PFSK-1 (cell line): Measurements from ENCODE around the gene FZD2.

Experiments
- FOXP2 ChIP-seq: optimal IDR thresholded peaks from 2 replicates; pipeline ENCODE3; 2011; ENCODE audit warnings: borderline replicate concordance, control low read depth, inconsistent platforms; ENCODE audit not compliant: insufficient read depth; ENCODE audit errors: extremely low read length, extremely low read depth
- POLR2AphosphoS5 ChIP-seq: IDR thresholded peaks from 2 replicates; pipeline ENCODE4 v1.6.1; 2012; ENCODE audit warnings: low read depth, mild to moderate bottlenecking, control low read depth, low read length, moderate library complexity
- SIN3A ChIP-seq: IDR thresholded peaks from 2 replicates; pipeline ENCODE4 v1.6.1; 2012; ENCODE audit warnings: mild to moderate bottlenecking, low read length, moderate library complexity, borderline replicate concordance; ENCODE audit not compliant: insufficient read depth
- TAF1 ChIP-seq: IDR thresholded peaks from 2 replicates; pipeline ENCODE4 v1.6.1; 2012; ENCODE audit warnings: low read length, control low read depth, borderline replicate concordance; ENCODE audit not compliant: insufficient read depth
- TF ChIP-seq, protein P1 (sequence below), 2 experiments: IDR thresholded peaks; 2 replicates each; pipeline versions ENCODE4 v1.6.1 to v1.8.0; 2011 to 2012; ENCODE audit warnings: low read depth in 2 of 2, low read length in 2 of 2, control low read depth in 1 of 2, inconsistent platforms in 1 of 2, mild to moderate bottlenecking in 1 of 2, moderate library complexity in 1 of 2; ENCODE audit not compliant: insufficient read depth in 1 of 2

Gene FZD2

DNA sequence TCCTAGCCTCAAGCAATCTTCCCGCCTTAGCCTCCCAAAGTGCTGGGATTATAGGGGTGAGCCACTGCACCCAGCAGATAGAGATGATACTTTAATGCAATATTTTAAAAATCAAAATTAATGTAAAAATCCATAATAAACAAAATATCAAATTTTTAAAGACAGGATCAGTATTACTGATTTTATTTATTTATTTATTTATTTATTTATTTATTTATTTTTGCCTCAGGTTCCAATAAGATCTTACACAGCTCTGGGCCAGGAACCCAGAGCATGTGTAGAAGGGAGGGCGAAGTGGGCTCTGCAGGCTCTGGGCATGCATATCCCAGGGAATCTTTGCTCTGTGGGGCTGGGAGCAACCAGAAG is 41.6 kb downstream of the FZD2 start:
- TF ChIP-seq, protein P1, sequence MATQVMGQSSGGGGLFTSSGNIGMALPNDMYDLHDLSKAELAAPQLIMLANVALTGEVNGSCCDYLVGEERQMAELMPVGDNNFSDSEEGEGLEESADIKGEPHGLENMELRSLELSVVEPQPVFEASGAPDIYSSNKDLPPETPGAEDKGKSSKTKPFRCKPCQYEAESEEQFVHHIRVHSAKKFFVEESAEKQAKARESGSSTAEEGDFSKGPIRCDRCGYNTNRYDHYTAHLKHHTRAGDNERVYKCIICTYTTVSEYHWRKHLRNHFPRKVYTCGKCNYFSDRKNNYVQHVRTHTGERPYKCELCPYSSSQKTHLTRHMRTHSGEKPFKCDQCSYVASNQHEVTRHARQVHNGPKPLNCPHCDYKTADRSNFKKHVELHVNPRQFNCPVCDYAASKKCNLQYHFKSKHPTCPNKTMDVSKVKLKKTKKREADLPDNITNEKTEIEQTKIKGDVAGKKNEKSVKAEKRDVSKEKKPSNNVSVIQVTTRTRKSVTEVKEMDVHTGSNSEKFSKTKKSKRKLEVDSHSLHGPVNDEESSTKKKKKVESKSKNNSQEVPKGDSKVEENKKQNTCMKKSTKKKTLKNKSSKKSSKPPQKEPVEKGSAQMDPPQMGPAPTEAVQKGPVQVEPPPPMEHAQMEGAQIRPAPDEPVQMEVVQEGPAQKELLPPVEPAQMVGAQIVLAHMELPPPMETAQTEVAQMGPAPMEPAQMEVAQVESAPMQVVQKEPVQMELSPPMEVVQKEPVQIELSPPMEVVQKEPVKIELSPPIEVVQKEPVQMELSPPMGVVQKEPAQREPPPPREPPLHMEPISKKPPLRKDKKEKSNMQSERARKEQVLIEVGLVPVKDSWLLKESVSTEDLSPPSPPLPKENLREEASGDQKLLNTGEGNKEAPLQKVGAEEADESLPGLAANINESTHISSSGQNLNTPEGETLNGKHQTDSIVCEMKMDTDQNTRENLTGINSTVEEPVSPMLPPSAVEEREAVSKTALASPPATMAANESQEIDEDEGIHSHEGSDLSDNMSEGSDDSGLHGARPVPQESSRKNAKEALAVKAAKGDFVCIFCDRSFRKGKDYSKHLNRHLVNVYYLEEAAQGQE (IDR thresholded peaks at IDR 0.05; ENCODE audit: insufficient read depth in 1 of 2, low read depth in 2 of 2, low read length in 2 of 2): no peak
- TF ChIP-seq POLR2AphosphoS5 (no peak), SIN3A (no peak)

DNA sequence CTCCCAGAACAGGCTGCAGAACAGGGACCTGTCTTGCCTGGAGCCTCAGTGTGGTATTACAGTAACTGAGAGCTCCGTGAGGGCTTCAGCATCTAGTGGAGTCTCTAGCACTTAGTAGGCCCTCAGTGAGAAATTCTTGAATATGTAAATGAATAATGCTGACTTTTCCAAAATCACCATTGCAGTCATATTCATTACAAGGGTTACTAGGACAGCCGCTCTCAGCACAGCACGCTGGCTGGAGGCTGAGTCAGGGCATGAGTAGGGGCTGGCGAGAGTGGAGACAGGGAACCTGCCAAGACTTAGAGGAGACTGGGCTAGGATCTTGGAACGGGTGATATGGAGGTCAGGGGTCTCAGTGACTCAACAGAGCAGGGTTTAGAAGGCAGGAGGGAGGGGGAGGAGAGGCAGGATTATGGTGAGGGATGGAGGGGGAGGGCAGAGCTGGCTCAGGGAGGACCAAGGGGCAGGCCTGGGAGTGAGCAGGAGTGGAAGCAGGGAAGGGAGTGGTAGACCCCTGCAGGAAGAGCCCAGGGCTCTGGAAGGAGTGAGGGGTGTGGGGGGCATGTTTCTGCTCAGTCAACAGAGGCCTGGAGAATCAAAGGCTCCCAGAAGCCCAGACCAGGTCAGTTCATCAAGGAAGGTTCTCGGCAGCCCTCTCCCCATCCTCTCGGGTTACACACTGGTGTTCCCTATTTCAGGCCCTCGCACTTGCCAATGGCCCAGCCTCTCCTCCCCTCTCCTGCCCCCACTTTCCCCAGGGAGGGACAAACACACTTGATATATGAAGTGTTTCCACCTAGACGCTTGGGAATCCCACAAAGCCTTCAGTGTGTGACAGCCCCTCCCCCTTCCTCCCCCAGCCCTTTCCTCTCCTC is 42.3 kb downstream of the FZD2 start:
- TF ChIP-seq TAF1: peak; percentile 57; the same call in 1 of the 2 replicates
- TF ChIP-seq, protein P1 (IDR thresholded peaks at IDR 0.05; ENCODE audit: insufficient read depth in 1 of 2, low read depth in 2 of 2, low read length in 2 of 2): 0 out of 4 replicates have a peak, but pooled peaks of 1 of the 2 experiments have one; percentile 45
- no peak for TF ChIP-seq FOXP2

DNA sequence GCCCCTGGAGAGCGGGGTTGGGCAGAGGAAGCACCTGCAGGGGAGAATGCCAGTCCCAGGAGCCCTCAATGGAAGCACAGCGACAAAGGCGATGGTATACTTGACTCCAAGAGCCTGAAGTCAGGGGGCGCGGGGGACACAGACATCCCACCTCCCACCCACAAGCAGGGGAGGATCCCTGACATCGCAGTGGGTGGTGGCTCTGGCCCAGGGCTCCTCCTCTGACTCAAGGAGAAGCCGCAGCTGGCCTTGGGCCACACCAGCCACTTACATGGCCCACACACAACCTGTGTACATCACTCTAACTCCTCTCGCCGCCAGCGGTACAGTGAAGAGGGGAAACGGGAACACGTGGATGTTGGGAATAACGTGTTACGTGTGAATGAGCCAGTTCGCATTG is 44.3 kb downstream of the FZD2 start:
- TF ChIP-seq, protein P1 (IDR thresholded peaks at IDR 0.05; ENCODE audit: insufficient read depth in 1 of 2, low read depth in 2 of 2, low read length in 2 of 2): no peak
- TF ChIP-seq SIN3A: no peak
- TF ChIP-seq FOXP2: no peak
- no peak for TF ChIP-seq POLR2AphosphoS5
- no peak for TF ChIP-seq TAF1

DNA sequence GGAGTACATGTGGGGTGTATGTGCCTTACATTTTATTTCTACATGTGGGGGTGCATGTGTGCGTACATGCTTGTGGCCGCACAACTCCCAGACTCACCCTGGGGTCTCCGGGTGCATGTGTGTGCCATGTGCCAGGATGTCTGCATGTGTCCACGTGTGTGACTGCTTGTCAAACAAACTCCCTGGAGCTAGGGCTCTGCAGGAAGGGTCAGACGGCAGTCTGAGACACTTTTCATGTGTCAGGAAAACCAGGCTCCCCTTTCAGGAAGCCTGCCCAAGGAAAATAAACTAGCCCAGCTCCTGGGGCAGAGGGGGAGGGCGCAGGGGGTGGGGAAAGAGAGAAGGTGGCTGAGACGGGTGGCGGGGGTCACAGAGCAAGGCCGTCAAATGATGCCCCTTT is 44.7 kb downstream of the FZD2 start:
- TF ChIP-seq, protein P1 (IDR thresholded peaks at IDR 0.05; ENCODE audit: insufficient read depth in 1 of 2, low read depth in 2 of 2, low read length in 2 of 2): no peak
- no peak for TF ChIP-seq POLR2AphosphoS5
- TF ChIP-seq TAF1: no peak
- peak; percentile 67; the same call in 1 of the 2 replicates for TF ChIP-seq SIN3A
- TF ChIP-seq FOXP2: no peak

DNA sequence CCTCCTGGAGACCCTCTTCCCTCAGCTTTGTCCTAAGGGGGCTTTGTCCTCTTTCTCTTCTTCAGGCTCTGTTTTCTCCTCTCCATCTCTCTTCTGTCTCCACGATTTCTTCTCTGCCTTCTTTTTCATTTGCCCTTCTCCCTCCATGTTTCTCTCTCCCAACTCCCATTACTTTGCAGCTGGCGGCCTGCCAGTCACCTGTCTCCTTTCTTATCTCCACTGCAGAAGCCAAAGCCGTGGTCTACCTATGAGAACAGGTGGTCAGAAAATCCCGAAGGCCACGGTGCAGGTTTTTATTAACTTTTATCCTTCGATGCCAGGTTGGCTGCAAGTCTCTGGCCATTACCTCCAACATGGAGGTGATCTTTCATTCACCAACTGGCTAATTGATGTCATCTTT is 45.1 kb downstream of the FZD2 start:
- no peak for TF ChIP-seq POLR2AphosphoS5
- TF ChIP-seq FOXP2: no peak
- no peak for TF ChIP-seq SIN3A
- TF ChIP-seq, protein P1 (IDR thresholded peaks at IDR 0.05; ENCODE audit: insufficient read depth in 1 of 2, low read depth in 2 of 2, low read length in 2 of 2): no peak
- no peak for TF ChIP-seq TAF1
